T-helper 2 cell treated with Interferon-gamma antibody and Interleukin-4, amounts not matched to agents 5 μg/mL and 100 μg/mL, for 36 hours (primary cell): ENCODE results near the gene LTBP2.

Experiments used
- DNase-seq: peaks from one replicate; pipeline ENCODE4 v3.0.0; 2021; ENCODE audit warnings: low spot score
- H3K27ac Mint-ChIP-seq: one replicate; pipeline ENCODE4 v1.8.0; 2021; ENCODE audit warnings: mild to moderate bottlenecking, mixed read lengths
- H3K27me3 Mint-ChIP-seq: one replicate; pipeline ENCODE4 v1.8.0; 2021; ENCODE audit warnings: low read depth, mixed read lengths
- H3K36me3 Mint-ChIP-seq: one replicate; pipeline ENCODE4 v1.8.0; 2021; ENCODE audit warnings: low read depth, mixed read lengths
- H3K4me1 Mint-ChIP-seq: one replicate; pipeline ENCODE4 v1.8.0; 2021; ENCODE audit warnings: low read depth, mixed read lengths
- H3K4me3 Mint-ChIP-seq: one replicate; pipeline ENCODE4 v1.8.0; 2022; ENCODE audit warnings: mild to moderate bottlenecking, moderate library complexity, mixed read lengths
- H3K9me3 Mint-ChIP-seq: one replicate; pipeline ENCODE4 v1.8.0; 2021; ENCODE audit warnings: mixed read lengths

Gene LTBP2

DNA sequence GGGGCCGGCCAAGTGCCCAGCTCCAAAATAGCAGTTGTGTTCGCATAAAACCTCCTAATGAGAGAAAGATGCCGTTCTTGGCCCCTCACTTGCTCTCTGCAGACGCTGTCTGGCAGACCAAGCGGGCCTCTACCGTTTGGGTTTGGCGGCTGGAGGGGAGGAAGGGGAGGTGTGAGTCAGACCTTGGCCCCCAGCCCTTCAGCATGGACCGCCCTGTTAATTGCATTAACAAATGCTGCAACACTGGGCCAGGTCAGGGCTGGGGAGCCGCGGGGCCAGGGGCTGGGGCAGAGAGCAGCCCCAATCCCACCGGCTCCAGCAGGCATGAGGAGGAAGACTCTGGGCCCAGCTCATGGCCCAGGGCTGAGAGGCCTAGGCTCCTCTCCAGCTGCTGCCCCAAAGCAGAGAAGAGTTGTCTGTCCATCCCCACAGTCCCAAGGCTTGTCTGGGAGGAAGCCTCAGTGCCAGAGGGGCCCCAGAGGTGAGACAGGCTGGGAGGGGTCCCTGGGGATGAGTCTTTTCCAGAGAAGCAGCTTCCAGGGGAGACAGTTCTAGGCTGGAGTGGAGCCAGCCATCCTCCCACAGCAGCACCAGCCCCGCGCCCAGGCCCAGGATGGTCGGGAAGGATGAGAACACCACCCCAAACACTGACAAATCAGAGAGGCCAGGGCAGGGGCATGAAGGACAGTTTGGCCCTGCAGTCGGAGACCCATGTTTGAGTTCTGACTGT lies 16.9 kb downstream of the LTBP2 start:
- no peak for DNase-seq
- Mint-ChIP-seq H3K27ac (no peak overlapping the region), H3K4me3 (no peak overlapping the region), H3K27me3 (no peaks in the 10 kb centered on the region), H3K4me1 (no peaks in the 10 kb centered on the region), H3K9me3 (no peaks in the 10 kb centered on the region), H3K36me3 (no peaks in the 10 kb centered on the region)

GRCh38 chr14:74594606-74595005 lies 17.4 kb downstream of the LTBP2 start:
- H3K27me3 Mint-ChIP-seq = no peaks in the 10 kb centered on the region

GRCh38 chr14:74594029-74594428 lies 18.0 kb downstream of the LTBP2 start:
- DNase-seq = no peak
- no peaks in the 10 kb centered on the region for H3K9me3 Mint-ChIP-seq
- H3K4me1 Mint-ChIP-seq = no peaks in the 10 kb centered on the region
- H3K27me3 Mint-ChIP-seq = no peaks in the 10 kb centered on the region
- no peak overlapping the region for H3K4me3 Mint-ChIP-seq
- H3K27ac Mint-ChIP-seq = no peak overlapping the region
- H3K36me3 Mint-ChIP-seq = no peaks in the 10 kb centered on the region

More at GRCh38 chr14:74594606-74595005, 17.4 kb downstream of the LTBP2 start:
- H3K36me3 Mint-ChIP-seq = no peaks in the 10 kb centered on the region
- DNase-seq = no peak
- no peak overlapping the region for H3K4me3 Mint-ChIP-seq
- H3K4me1 Mint-ChIP-seq = no peaks in the 10 kb centered on the region
- no peak overlapping the region for H3K27ac Mint-ChIP-seq
- H3K9me3 Mint-ChIP-seq = no peaks in the 10 kb centered on the region

DNA sequence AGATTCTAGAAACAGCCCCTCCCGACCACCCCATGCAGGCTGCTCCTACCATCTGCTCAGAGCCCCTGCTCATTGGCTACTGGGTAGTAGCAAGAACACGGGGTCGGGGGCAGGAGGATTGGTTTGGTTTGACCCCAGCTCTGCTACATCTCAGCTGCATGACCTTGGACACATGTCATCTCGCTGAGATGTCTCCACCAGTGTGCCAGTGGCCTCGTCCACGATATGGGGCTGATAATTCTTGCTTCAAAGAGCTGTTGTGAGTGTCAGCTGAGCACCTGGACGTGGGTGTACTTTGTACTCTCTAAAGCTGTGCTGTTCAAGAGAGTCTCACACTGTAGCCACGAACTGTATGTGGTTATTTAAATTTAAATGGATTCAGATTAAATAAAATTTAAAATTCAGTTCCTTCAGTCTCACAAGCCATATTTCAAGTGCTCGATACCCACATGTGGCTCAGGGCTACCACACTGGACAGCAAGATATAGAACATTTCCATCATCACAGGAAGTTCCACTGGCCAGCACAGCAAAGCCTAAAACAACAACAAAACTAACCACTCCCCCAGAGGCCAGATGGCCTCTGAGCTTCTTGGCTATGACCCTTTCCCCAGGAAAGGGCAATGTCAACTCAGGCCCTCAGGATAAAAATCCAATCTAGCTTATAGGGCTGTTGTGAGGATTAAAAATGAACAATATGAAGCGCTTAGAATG lies 18.6 kb downstream of the LTBP2 start:
- DNase-seq = no peak
- no peak overlapping the region for H3K4me3 Mint-ChIP-seq
- no peaks in the 10 kb centered on the region for H3K36me3 Mint-ChIP-seq
- no peak overlapping the region for H3K27ac Mint-ChIP-seq
- H3K4me1 Mint-ChIP-seq = no peaks in the 10 kb centered on the region
- H3K27me3 Mint-ChIP-seq = no peaks in the 10 kb centered on the region
- no peaks in the 10 kb centered on the region for H3K9me3 Mint-ChIP-seq

GRCh38 chr14:74592476-74593201 lies 19.4 kb downstream of the LTBP2 start:
- no peaks in the 10 kb centered on the region for H3K4me1 Mint-ChIP-seq
- no peak for DNase-seq
- H3K4me3 Mint-ChIP-seq = no peak overlapping the region
- H3K27me3 Mint-ChIP-seq = no peaks in the 10 kb centered on the region
- no peaks in the 10 kb centered on the region for H3K36me3 Mint-ChIP-seq
- H3K9me3 Mint-ChIP-seq = no peaks in the 10 kb centered on the region
- no peak overlapping the region for H3K27ac Mint-ChIP-seq

DNA sequence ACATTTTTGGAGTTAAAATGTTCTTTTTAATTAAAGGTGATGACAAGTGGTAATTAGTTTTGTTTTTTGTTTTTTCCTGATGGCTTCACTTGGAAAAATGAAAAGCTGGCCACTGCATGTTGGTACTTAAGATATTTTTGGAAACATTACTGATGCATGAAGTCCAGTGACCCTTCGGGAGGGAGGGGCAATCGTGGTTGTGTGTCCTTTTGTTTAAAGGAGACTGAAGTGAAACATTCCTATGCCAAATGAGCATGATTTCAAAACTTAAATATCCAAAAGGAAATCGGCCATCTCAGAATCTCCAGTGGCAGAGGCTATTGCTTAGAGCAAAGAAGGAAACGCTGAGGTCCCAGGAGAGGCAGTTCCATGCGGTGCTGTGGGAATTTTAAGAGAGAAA lies 20.1 kb downstream of the LTBP2 start:
- Mint-ChIP-seq H3K9me3 (no peaks in the 10 kb centered on the region), H3K27ac (no peak overlapping the region), H3K4me3 (no peak overlapping the region), H3K4me1 (no peaks in the 10 kb centered on the region), H3K27me3 (no peaks in the 10 kb centered on the region), H3K36me3 (no peaks in the 10 kb centered on the region)
- DNase-seq = no peak

DNA sequence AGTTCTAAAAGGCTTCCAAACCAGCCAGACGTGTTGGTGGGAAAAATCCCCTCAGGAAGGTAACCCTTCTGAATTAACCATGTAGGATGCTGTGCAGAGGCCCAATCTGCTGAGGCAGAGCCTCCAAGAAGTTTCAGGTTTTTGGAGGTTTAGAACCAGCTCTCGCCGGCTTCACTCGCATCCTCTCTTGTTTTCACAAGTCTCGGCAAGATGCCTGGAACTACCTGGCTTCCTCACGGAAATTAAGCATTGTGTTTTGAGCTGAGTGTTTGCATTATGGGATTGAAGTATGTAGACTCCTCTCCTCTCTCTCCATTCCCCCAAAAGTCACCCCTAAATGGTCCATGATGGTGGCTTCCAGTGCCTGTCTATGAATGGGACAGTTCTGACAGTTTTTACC lies 20.6 kb downstream of the LTBP2 start:
- Mint-ChIP-seq H3K4me1 (no peaks in the 10 kb centered on the region), H3K36me3 (no peaks in the 10 kb centered on the region), H3K9me3 (no peaks in the 10 kb centered on the region), H3K27ac (no peak overlapping the region), H3K4me3 (no peak overlapping the region), H3K27me3 (no peaks in the 10 kb centered on the region)
- DNase-seq = no peak

DNA sequence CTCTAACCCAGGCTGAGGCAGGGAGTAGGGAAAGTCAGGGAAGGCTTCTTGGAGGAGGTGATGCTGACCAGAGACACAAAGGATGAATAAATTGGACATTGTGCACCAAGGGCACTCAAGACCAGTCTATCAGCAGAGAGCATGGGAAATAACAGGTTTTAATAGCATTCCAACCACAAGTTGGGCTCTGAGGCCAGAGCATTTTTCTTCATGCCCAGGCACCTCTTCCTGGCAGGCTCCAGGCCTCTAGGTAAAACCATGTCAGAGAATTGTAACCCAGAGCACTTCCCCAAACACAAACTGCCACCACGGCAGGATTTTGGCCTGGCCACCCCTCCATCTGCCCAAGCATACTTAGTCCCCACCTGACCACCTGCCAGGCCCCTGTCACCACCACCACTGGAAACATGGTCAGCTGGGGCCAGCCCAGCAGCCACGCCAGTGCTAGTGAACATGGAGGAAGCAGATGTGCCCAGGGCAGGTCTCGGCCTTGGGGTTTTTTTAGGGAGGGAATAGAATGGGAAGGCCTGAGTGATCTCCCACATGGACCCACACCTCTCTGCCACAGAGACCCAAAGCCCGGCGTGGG lies 22.7 kb downstream of the LTBP2 start:
- H3K9me3 Mint-ChIP-seq = no peaks in the 10 kb centered on the region
- H3K27ac Mint-ChIP-seq = no peak overlapping the region
- no peak overlapping the region for H3K4me3 Mint-ChIP-seq
- no peaks in the 10 kb centered on the region for H3K36me3 Mint-ChIP-seq
- H3K27me3 Mint-ChIP-seq = no peaks in the 10 kb centered on the region
- DNase-seq = no peak
- H3K4me1 Mint-ChIP-seq = no peaks in the 10 kb centered on the region

- Mint-ChIP-seq H3K27me3 (no peaks in the 10 kb centered on the region), H3K4me3 (no peak overlapping the region), H3K9me3 (no peaks in the 10 kb centered on the region), H3K27ac (no peak overlapping the region), H3K36me3 (no peaks in the 10 kb centered on the region), H3K4me1 (no peaks in the 10 kb centered on the region)
- DNase-seq = no peak
Measured at GRCh38 chr14:74587363-74587707, 24.7 kb downstream of the LTBP2 start.

GRCh38 chr14:74586681-74587362 lies 25.2 kb downstream of the LTBP2 start:
- Mint-ChIP-seq H3K36me3 (no peaks in the 10 kb centered on the region), H3K4me3 (no peak overlapping the region), H3K4me1 (no peaks in the 10 kb centered on the region), H3K27me3 (no peaks in the 10 kb centered on the region), H3K27ac (no peak overlapping the region), H3K9me3 (no peaks in the 10 kb centered on the region)
- DNase-seq = no peak

- DNase-seq = no peak
- H3K9me3 Mint-ChIP-seq = no peaks in the 10 kb centered on the region
- H3K27me3 Mint-ChIP-seq = no peaks in the 10 kb centered on the region
- H3K36me3 Mint-ChIP-seq = no peaks in the 10 kb centered on the region
- no peak overlapping the region for H3K27ac Mint-ChIP-seq
- H3K4me3 Mint-ChIP-seq = no peak overlapping the region
- no peaks in the 10 kb centered on the region for H3K4me1 Mint-ChIP-seq
Measured at GRCh38 chr14:74585406-74586335, 26.4 kb downstream of the LTBP2 start.

DNA sequence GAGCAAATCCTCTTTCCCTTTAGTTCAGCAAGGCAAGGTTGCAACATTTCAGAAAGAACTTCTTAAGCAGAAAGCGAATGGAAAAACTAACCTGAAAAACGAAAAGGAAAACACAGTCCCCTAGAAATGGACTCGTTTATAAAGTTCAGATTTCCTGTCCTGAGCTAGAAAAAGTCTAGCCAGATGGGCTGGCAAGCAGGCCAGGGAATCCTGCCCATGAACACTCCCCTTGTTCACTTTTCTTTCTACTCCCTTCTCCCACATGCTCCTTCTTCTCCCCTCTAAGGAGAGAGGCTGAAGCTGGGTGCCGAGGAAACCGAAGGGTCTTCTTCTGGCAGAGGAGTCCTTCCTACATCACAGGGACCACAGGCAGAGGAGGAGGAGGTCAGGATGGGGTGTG lies 27.1 kb downstream of the LTBP2 start:
- H3K4me3 Mint-ChIP-seq = no peak overlapping the region
- H3K9me3 Mint-ChIP-seq = no peaks in the 10 kb centered on the region
- H3K4me1 Mint-ChIP-seq = peaks cover under 1% of the 10 kb centered on the region
- no peaks in the 10 kb centered on the region for H3K27me3 Mint-ChIP-seq
- no peaks in the 10 kb centered on the region for H3K36me3 Mint-ChIP-seq
- DNase-seq = no peak
- H3K27ac Mint-ChIP-seq = no peak overlapping the region
